Stimulated activated CD4-positive, alpha-beta T cell treated with anti-CD3 and anti-CD28 coated beads, Interleukin-12 subunit alpha, Interleukin-12 subunit beta, amount 100 ng/mL, for 24 hours (primary cell): ENCODE results near the gene POP4.
"Not testable (repeated sequence)": the region's sequence is repeated elsewhere in the genome, so short reads cannot be mapped to it uniquely, and the experiment has no call there.

ENCODE experiments used
- DNase-seq, 2 experiments: peaks; one replicate each; pipeline ENCODE4 v3.0.0-alpha.2; 2020; ENCODE audit warnings: low read depth in 2 of 2

POP4 gene

GRCh38 chr19:29605653-29606419 lies at the start of gene POP4:
Gene POP4, plus strand, starts transcription at chr19:29606283. Its CDS starts 36 bp downstream, at chr19:29606319.
- DNase-seq: peak; percentile 94 to 98

GRCh38 chr19:29559110-29559509 lies 47.0 kb upstream of the POP4 start:
- not testable (repeated sequence) for DNase-seq

GRCh38 chr19:29559743-29560142 lies 46.3 kb upstream of the POP4 start:
- DNase-seq: no peak

GRCh38 chr19:29560313-29561075 lies 45.6 kb upstream of the POP4 start:
- DNase-seq: no peak

GRCh38 chr19:29561601-29562000 lies 44.5 kb upstream of the POP4 start:
- no peak for DNase-seq

- DNase-seq: no peak
These were observed 43.5 kb upstream of the POP4 start for GRCh38 chr19:29562299-29563297.

GRCh38 chr19:29563486-29564101 lies 42.5 kb upstream of the POP4 start:
- no peak for DNase-seq

GRCh38 chr19:29564574-29565005 lies 41.5 kb upstream of the POP4 start:
- DNase-seq: no peak

GRCh38 chr19:29565171-29565570 lies 40.9 kb upstream of the POP4 start:
- no peak for DNase-seq

GRCh38 chr19:29566496-29567054 lies 39.5 kb upstream of the POP4 start:
- no peak for DNase-seq

GRCh38 chr19:29567366-29567915 lies 38.6 kb upstream of the POP4 start:
- no peak for DNase-seq

- no peak for DNase-seq
These were observed 37.8 kb upstream of the POP4 start for GRCh38 chr19:29568036-29569025.

GRCh38 chr19:29569038-29569911 lies 36.8 kb upstream of the POP4 start:
- DNase-seq: no peak

- no peak for DNase-seq
These were observed 34.9 kb upstream of the POP4 start for GRCh38 chr19:29571181-29571580.

- no peak for DNase-seq
These were observed 32.6 kb upstream of the POP4 start for GRCh38 chr19:29573486-29573885.

- DNase-seq: no peak
These were observed 31.6 kb upstream of the POP4 start for GRCh38 chr19:29574510-29574909.

GRCh38 chr19:29576046-29576606 lies 30.0 kb upstream of the POP4 start:
- no peak for DNase-seq
